A549 (cell line): ENCODE data around the gene PRR35. TPM values are rescaled to one million over a fixed set of nuclear protein-coding genes. Genes with fewer than 3 reads are reported as not detected.

Experiments
- ATAC-seq, 2 experiments: fragments of 200-7000 bp in 1 of 2; fragments of >200 bp in 1 of 2; cut with Nextera tagmentation in 1 of 2; cut with Tn5 transposase in 1 of 2; 3 replicates each; pipeline versions ENCODE4 v1.8.0 to v1.9.1; 2018 to 2020; ENCODE audit warnings: mild to moderate bottlenecking in 1 of 2, moderate library complexity in 1 of 2
- CTCF ChIA-PET: fragments of 300-600 bp; sonication (Branson Sonifier 250); formaldehyde crosslinking; extraction: SDS; loops from one replicate; lab custom pipeline; 2021; ENCODE audit warnings: antibody characterized with exemption, inconsistent platforms; lab: Yijun Ruan, JAX
- POLR2A ChIA-PET: fragments of 350-600 bp; formaldehyde crosslinking; extraction: SDS; loops from one replicate; lab custom pipeline; 2021; ENCODE audit warnings: antibody characterized with exemption, inconsistent platforms; lab: Yijun Ruan, JAX
- DNase-seq, 2 experiments: peaks; one replicate each; pipeline versions ENCODE4 v3.0.0 to v3.0.0-alpha.2; 2011 to 2016; ENCODE audit warnings: low read depth in 1 of 2, low spot score in 1 of 2
- FAIRE-seq: peaks from 2 replicates; lab custom pipeline; 2011; peaks lifted over from hg19 to GRCh38; lab: Jason Lieb, UNC
- H3K27ac ChIP-seq, 2 experiments: fragments of >200 bp; sonication (Bioruptor Twin); formaldehyde crosslinking; 3 replicates each; pipeline ENCODE4 v1.5.1; 2016 to 2017
- H3K4me1 ChIP-seq: fragments of >200 bp; sonication (Bioruptor Twin); formaldehyde crosslinking; 3 replicates; pipeline ENCODE4 v1.6.1; 2016
- H3K4me2 ChIP-seq: fragments of >200 bp; sonication (Bioruptor Twin); formaldehyde crosslinking; 3 replicates; pipeline ENCODE4 v1.6.1; 2016
- H3K4me3 ChIP-seq: fragments of >200 bp; sonication (Bioruptor Twin); formaldehyde crosslinking; 3 replicates; pipeline ENCODE4 v1.5.1; 2016
- H3K9me3 ChIP-seq: fragments of >200 bp; sonication (Bioruptor Twin); formaldehyde crosslinking; 3 replicates; pipeline ENCODE4 v1.6.1; 2016
- BHLHE40 ChIP-seq: IDR thresholded peaks from 2 replicates; pipeline ENCODE4 v1.6.1; 2012; ENCODE audit warnings: low read depth, low read length, inconsistent platforms
- CBX8 ChIP-seq: fragments of 200-600 bp; sonication (generic); IDR thresholded peaks from 2 replicates; pipeline ENCODE4 v1.6.1; 2016
- CHD2 ChIP-seq: fragments of 150-350 bp; IDR thresholded peaks from 2 replicates; pipeline ENCODE4 v1.6.1; 2014; ENCODE audit warnings: low read length; ENCODE audit not compliant: partially characterized antibody
- CTCF ChIP-seq: fragments of >200 bp; sonication (Bioruptor Twin); formaldehyde crosslinking; IDR thresholded peaks from 3 replicates; pipeline ENCODE4 v1.5.1; 2016
- EHMT2 ChIP-seq: fragments of 200-600 bp; sonication (generic); IDR thresholded peaks from 2 replicates; pipeline ENCODE4 v1.6.1; 2016; ENCODE audit warnings: antibody characterized with exemption, low read depth, mild to moderate bottlenecking, moderate library complexity
- FOSB ChIP-seq: fragments of 250-450 bp; sonication (Bioruptor Pico); IDR thresholded peaks from 2 replicates; pipeline ENCODE4 v1.5.0; 2020; ENCODE audit warnings: mild to moderate bottlenecking, moderate library complexity
- GATA3 ChIP-seq: IDR thresholded peaks from 2 replicates; pipeline ENCODE4 v1.6.1; 2012; ENCODE audit warnings: borderline replicate concordance
- HEYL ChIP-seq: fragments of 250-450 bp; sonication (Bioruptor Pico); IDR thresholded peaks from 2 replicates; pipeline ENCODE4 v1.8.0; 2021; ENCODE audit warnings: mild to moderate bottlenecking, moderate library complexity
- HMGXB4 ChIP-seq: fragments of 250-450 bp; sonication (Bioruptor Pico); IDR thresholded peaks from 2 replicates; pipeline ENCODE4 v1.5.0; 2021; ENCODE audit warnings: mild to moderate bottlenecking, moderate library complexity, borderline replicate concordance
- HOXA7 ChIP-seq: fragments of 250-450 bp; sonication (Bioruptor Pico); IDR thresholded peaks from 2 replicates; pipeline ENCODE4 v1.5.0; 2020; ENCODE audit warnings: mild to moderate bottlenecking, moderate library complexity
- HOXB13 ChIP-seq: fragments of 250-450 bp; sonication (Bioruptor Pico); IDR thresholded peaks from 2 replicates; pipeline ENCODE4 v1.5.0; 2020; ENCODE audit warnings: low read depth, mild to moderate bottlenecking, moderate library complexity
- JUN ChIP-seq, 2 experiments: fragments of >200 bp; sonication (Bioruptor Twin); formaldehyde crosslinking; IDR thresholded peaks; 2 replicates in 1 of 2; 3 replicates in 1 of 2; pipeline ENCODE4 v1.6.1; 2016 to 2017
- KDM1A ChIP-seq: fragments of 200-600 bp; sonication (generic); IDR thresholded peaks from 2 replicates; pipeline ENCODE4 v1.6.1; 2016; ENCODE audit warnings: low read depth, mild to moderate bottlenecking
- MAFK ChIP-seq: fragments of 450-650 bp; IDR thresholded peaks from 2 replicates; pipeline ENCODE4 v1.6.1; 2014; ENCODE audit not compliant: partially characterized antibody
- NFE2L2 ChIP-seq: fragments of 150-350 bp; conservative IDR thresholded peaks from 2 replicates; pipeline ENCODE4 v1.6.1; 2014; ENCODE audit warnings: low read length
- NPAS2 ChIP-seq: fragments of 250-450 bp; sonication (Bioruptor Pico); IDR thresholded peaks from 2 replicates; pipeline ENCODE4 v1.8.0; 2022; ENCODE audit warnings: mild to moderate bottlenecking, moderate library complexity, borderline replicate concordance
- PBX3 ChIP-seq: IDR thresholded peaks from 2 replicates; pipeline ENCODE4 v1.6.1; 2012
- PHF8 ChIP-seq: fragments of 200-600 bp; sonication (generic); IDR thresholded peaks from 2 replicates; pipeline ENCODE4 v1.6.1; 2016; ENCODE audit warnings: low read depth, mild to moderate bottlenecking, antibody characterized with exemption, moderate library complexity, borderline replicate concordance
- POLR2A ChIP-seq: IDR thresholded peaks from 2 replicates; pipeline ENCODE4 v1.6.1; 2012; ENCODE audit warnings: mild to moderate bottlenecking, low read length
- POLR2AphosphoS2 ChIP-seq: conservative IDR thresholded peaks from 2 replicates; pipeline ENCODE4 v1.6.1; 2012; ENCODE audit warnings: low read length, improper control_type of control experiment, inconsistent platforms
- RAD21 ChIP-seq, 2 experiments: fragments of >200 bp in 1 of 2; sonication (Bioruptor Twin) in 1 of 2; formaldehyde crosslinking in 1 of 2; IDR thresholded peaks in 1 of 2; conservative IDR thresholded peaks in 1 of 2; 2 replicates in 1 of 2; 3 replicates in 1 of 2; pipeline ENCODE4 v1.6.1; 2012 to 2018; ENCODE audit warnings: inconsistent platforms in 1 of 2
- TP53 ChIP-seq: fragments of 250-450 bp; sonication (Bioruptor Pico); IDR thresholded peaks from 2 replicates; pipeline ENCODE4 v1.5.0; 2021; ENCODE audit warnings: mild to moderate bottlenecking, moderate library complexity
- ZC3H11A ChIP-seq: fragments of 450-650 bp; IDR thresholded peaks from 2 replicates; pipeline ENCODE4 v1.6.1; 2014; ENCODE audit warnings: antibody characterized with exemption, mild to moderate bottlenecking
- ZFP36 ChIP-seq: fragments of 450-650 bp; IDR thresholded peaks from 2 replicates; pipeline ENCODE4 v1.6.1; 2014; ENCODE audit warnings: borderline replicate concordance; ENCODE audit not compliant: partially characterized antibody
- WGBS: methylation state at CpG from one replicate; pipeline ENCODE4 v1.1.6; 2017; ENCODE audit errors: missing lambda C conversion rate; 5-methylcytosine and 5-hydroxymethylcytosine counted together
- polyA plus RNA-seq, 4 experiments: library from polyadenylated mRNA; depleted of rRNA in 3 of 4; stranded (reverse); fragments of >200 nt; fragmentation: RNase III in 1 of 4; extraction: RNeasy Plus Mini Kit Qiagen cat#74134 plus additional on column Dnase treatment in 1 of 4; gene quantifications; 2 replicates in 3 of 4; 3 replicates in 1 of 4; pipeline ENCODE4 v1.2.3, GENCODE V29; 2011 to 2017

Gene PRR35
- polyA plus RNA-seq, 2 of the 4 experiments (the other 2 are of a cell fraction) = 0.04 TPM

GRCh38 chr16:564690-565418 lies 4.7 kb downstream of the PRR35 start:
- H3K4me1 ChIP-seq = peaks cover 29% of the 10 kb centered on the region
- H3K4me3 ChIP-seq = no peak overlapping the region
- no peaks in the 10 kb centered on the region for H3K9me3 ChIP-seq
- 84% methylated on average over 11 of the region's 42 CpGs for WGBS
- no peak for FAIRE-seq
- no peak for DNase-seq
- ATAC-seq = no peak
- ChIA-PET CTCF (no interaction called here), POLR2A (no interaction called here)
- H3K4me2 ChIP-seq = no peak overlapping the region
- TF ChIP-seq HEYL (no peak), POLR2A (no peak), NFE2L2 (no peak), CTCF (no peak), EHMT2 (no peak), JUN (IDR thresholded peaks at IDR 0.05) (no peak)
- H3K27ac ChIP-seq = no peak overlapping the region

- FAIRE-seq = no peak
- no peak overlapping the region for H3K4me3 ChIP-seq
- no peak for DNase-seq
- ATAC-seq = no peak
- no peaks in the 10 kb centered on the region for H3K9me3 ChIP-seq
- H3K4me1 ChIP-seq = peaks cover 21% of the 10 kb centered on the region
- no peak for TF ChIP-seq GATA3
- TF ChIP-seq CHD2 = no peak
- no peak for TF ChIP-seq TP53 (CRISPR knock-in tag)
- TF ChIP-seq KDM1A = no peak
- TF ChIP-seq ZFP36 = no peak
- no peak for TF ChIP-seq CBX8
- TF ChIP-seq POLR2AphosphoS2 = no peak
- no peak for TF ChIP-seq NFE2L2
- no peak for TF ChIP-seq HOXA7 (CRISPR knock-in tag)
- no peak for TF ChIP-seq ZC3H11A
- no peak for TF ChIP-seq MAFK
- no peak for TF ChIP-seq PBX3
- no peak for TF ChIP-seq HOXB13 (CRISPR knock-in tag)
- TF ChIP-seq NPAS2 (CRISPR knock-in tag) = no peak
- TF ChIP-seq PHF8 = no peak
- no peak for TF ChIP-seq HMGXB4
- no peak for TF ChIP-seq HEYL
- no peak for TF ChIP-seq RAD21 (conservative IDR thresholded peaks at IDR 0.05 in 1 of 2, IDR thresholded peaks at IDR 0.05 in 1 of 2)
- TF ChIP-seq BHLHE40 = no peak
- no peak for TF ChIP-seq FOSB (CRISPR knock-in tag)
- TF ChIP-seq, all 56 proteins: peak for 0
- Histone ChIP-seq H3K27ac (peak overlapping the region in 1 of 2 experiments; percentile 63; a peak in 1 of 6 replicates), H3K4me2 (no peak overlapping the region)
- CTCF ChIA-PET = interaction anchor here (3.6 kb wide), 1 partner anchor 18 kb away, joined by 12 read pairs; no protein-coding TSS in a partner anchor
- 75% methylated on average over 26 of the region's 35 CpGs for WGBS
- POLR2A ChIA-PET = no interaction called here
Observed at GRCh38 chr16:565419-566330, 5.5 kb downstream of the PRR35 start.
